ENCODE data around the gene ASTN1.
"Not testable (repeated sequence)": the region's sequence is repeated elsewhere in the genome, so short reads cannot be mapped to it uniquely, and the experiment has no call there.

The ASTN1 gene

DNA sequence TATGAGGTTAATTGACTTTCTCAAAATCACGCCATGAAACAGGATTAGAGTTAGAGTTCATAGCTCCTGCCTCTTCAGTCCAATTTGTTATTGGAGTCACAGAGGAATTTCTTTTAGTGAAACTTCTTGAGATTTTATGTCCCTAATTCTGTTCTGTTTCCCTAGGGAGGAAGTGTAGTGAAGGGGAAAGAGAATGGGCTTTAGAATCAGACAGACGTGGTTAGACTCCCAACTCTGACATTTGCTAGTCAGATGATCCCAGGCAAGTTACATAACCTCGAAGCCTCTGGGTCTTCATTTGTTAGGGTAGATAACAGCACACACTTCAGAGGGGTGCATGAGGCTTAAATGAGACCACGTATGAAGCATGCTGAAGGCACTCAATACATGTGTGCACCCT, 83.9 kb downstream of the ASTN1 start:
- ChIA-PET POLR2A (no interaction called here), CTCF (no interaction called here)
- TF ChIP-seq, protein P1, sequence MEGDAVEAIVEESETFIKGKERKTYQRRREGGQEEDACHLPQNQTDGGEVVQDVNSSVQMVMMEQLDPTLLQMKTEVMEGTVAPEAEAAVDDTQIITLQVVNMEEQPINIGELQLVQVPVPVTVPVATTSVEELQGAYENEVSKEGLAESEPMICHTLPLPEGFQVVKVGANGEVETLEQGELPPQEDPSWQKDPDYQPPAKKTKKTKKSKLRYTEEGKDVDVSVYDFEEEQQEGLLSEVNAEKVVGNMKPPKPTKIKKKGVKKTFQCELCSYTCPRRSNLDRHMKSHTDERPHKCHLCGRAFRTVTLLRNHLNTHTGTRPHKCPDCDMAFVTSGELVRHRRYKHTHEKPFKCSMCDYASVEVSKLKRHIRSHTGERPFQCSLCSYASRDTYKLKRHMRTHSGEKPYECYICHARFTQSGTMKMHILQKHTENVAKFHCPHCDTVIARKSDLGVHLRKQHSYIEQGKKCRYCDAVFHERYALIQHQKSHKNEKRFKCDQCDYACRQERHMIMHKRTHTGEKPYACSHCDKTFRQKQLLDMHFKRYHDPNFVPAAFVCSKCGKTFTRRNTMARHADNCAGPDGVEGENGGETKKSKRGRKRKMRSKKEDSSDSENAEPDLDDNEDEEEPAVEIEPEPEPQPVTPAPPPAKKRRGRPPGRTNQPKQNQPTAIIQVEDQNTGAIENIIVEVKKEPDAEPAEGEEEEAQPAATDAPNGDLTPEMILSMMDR (IDR thresholded peaks at IDR 0.05; ENCODE audit: insufficient read depth, low read length, missing control alignments) = no peak
- DNase-seq (ENCODE audit: low read depth, low spot score) = no peak
- H3K4me3 ChIP-seq (ENCODE audit: low read depth, low read length) = no peak overlapping the region

DNA sequence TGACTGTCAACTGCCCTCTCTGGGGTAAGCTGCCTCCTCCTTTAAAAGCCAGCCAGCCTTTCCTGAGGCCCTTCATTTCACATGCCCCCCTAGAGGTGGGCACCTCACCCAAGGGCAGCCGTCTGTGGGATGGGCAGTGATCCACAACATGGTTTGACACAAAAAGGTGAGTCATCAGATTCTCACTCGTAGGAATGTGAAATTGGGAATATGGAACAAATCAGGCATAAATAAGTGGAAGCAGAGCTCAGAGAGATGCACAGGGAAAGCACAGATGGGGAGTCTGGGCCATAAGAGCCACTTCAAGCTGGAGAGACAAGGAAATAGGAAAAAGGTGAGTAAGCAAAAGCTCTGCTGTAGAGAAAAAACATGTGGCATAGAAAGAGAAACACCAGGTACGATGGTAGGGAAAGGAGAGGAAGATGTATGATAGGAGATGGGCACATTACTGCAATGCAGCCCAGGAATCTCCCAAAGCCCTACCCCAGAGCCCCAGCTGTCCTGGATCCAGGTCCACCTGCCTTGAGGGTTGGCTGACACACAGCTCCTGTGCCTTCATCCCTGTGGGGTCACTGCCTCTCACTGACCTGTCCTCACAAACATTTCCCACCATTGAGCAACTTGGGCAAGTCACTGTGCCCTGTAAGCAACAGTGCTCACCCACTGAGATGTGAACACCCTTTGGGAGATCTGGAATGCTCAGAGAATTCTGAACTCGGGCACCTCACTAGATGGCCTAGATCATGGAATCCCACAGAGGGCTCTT, 86.6 kb downstream of the ASTN1 start:
- CTCF ChIA-PET = no interaction called here

DNA sequence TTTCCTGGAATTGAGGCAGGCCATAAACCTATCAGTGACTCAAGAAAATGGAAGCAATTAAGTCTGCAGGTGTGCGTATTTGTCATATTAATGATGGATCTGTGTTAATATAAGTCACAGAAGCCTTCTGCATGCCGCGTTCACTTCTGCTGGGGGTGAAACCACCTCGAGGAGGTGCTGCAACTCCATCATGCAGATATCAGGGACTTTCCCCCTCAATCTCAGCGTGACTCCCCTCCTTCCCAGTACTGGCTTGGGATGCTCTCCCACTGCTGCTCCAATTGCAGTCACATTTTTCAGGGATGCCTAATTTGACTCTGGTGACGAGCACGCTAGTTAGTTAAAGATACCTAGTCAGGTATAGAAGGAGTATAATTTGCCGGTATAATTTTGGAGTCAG, 87.5 kb downstream of the ASTN1 start:
- ChIA-PET CTCF (no interaction called here), POLR2A (no interaction called here)
- TF ChIP-seq, protein P1 (IDR thresholded peaks at IDR 0.05; ENCODE audit: insufficient read depth, low read length, missing control alignments) = no peak

More for the DNA sequence above, 86.6 kb downstream of the ASTN1 start:
- TF ChIP-seq, protein P1 (IDR thresholded peaks at IDR 0.05; ENCODE audit: insufficient read depth, low read length, missing control alignments) = no peak
- DNase-seq (ENCODE audit: low read depth, low spot score) = no peak
- POLR2A ChIA-PET = no interaction called here
- H3K4me3 ChIP-seq (ENCODE audit: low read depth, low read length) = no peak overlapping the region

DNA sequence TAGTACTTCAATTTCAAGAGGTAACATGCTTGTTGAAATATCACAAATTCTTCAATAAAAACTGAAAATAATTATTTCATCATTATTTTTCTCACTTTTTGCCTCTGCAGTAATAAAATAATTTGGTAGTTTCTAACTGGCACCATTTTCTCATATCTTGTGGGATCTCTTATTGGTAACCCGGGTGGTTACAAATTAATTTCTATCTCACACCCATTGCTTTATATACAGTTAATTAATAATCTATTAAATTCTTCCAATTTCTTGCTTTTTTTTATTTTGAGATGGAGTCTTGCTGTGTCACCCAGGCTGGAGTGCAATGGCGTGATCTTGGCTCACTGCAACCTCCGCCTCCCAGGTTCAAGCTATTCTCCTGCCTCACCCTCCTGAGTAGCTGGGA, 89.7 kb downstream of the ASTN1 start:
- H3K4me3 ChIP-seq (ENCODE audit: low read depth, low read length); CTCF ChIA-PET; DNase-seq (ENCODE audit: low read depth, low spot score); POLR2A ChIA-PET: not testable (repeated sequence)

More for the DNA sequence above, 87.5 kb downstream of the ASTN1 start:
- DNase-seq (ENCODE audit: low read depth, low spot score) = no peak
- no peak overlapping the region for H3K4me3 ChIP-seq (ENCODE audit: low read depth, low read length)

DNA sequence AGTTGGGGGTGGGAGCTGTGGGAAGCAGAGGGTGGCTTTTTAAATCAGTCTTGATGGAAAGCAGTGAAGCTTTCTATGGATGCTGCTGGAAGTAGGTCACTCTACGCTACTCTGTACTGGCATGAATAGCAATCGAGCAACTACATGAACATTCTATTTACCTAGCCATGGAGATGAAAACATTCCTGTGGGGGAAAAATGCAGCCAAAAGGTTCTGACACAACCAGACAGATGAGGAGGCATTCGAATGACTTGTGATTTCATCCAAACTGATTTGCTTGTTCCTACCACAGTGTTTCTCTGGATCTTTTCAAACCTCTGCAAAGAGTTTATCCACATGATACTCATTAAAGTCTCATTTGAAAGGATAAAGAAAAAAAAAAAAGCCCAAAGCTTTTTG, 95.0 kb downstream of the ASTN1 start:
- no peak for DNase-seq (ENCODE audit: low read depth, low spot score)
- TF ChIP-seq, protein P1 (IDR thresholded peaks at IDR 0.05; ENCODE audit: insufficient read depth, low read length, missing control alignments) = no peak
- ChIA-PET POLR2A (no interaction called here), CTCF (no interaction called here)
- H3K4me3 ChIP-seq (ENCODE audit: low read depth, low read length) = no peak overlapping the region

DNA sequence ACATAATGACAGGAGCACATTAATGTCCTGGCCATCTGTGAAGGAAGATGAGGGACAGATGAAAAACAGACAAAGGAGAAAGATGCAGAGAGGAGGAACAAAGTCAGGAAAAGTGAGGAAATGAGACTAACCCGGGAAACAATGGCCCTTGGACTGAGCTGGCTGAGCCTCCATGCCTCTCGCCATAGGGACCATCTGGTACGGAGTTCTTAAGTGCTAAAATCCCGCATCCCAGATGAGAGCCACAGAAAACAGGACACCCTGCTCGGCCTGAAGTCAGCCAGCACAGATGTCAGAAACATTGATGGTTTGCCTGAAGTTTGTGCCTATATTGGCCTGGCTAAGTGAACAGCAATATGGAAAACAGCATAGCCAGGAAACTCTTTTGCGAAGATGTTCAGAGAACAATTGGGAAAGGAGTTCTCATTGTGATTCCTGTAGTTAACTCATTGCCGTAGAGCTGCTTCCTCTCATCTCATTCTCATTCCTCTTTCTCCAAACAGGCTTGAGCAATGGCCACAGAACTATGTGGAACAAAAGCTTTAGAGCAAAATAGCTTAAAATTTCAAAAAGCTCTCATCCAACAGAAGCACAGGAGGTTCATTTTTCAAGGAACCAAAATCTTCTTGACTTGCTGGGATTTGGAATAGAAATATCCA, 96.6 kb downstream of the ASTN1 start:
- ChIA-PET POLR2A (no interaction called here), CTCF (no interaction called here)
- no peak for DNase-seq (ENCODE audit: low read depth, low spot score)
- H3K4me3 ChIP-seq (ENCODE audit: low read depth, low read length) = no peak overlapping the region
- TF ChIP-seq, protein P1 (IDR thresholded peaks at IDR 0.05; ENCODE audit: insufficient read depth, low read length, missing control alignments) = no peak

DNA sequence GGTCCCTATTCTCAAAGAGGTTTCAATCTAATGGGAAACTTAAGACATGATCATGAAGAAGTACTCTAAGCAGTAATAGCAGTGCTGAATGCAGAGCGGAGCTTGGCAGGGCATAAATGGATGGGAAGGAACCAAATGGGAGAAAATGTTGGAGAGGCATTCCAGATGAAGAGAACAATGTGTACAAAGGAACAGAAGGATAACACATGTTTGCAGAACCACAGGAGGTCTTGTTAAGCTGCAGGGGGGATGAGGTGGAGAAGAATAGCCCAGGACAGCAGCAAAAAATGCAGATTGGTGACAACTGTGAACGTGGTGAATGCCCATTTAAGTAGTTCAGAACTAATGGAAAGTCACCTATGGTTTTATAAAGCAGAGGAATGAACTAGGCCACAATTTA, 99.1 kb downstream of the ASTN1 start:
- TF ChIP-seq, protein P1 (IDR thresholded peaks at IDR 0.05; ENCODE audit: insufficient read depth, low read length, missing control alignments) = no peak
- CTCF ChIA-PET = no interaction called here
- no peak overlapping the region for H3K4me3 ChIP-seq (ENCODE audit: low read depth, low read length)
- no peak for DNase-seq (ENCODE audit: low read depth, low spot score)
- POLR2A ChIA-PET = no interaction called here
